ENCODE data around the gene KRTAP12-2.
"Not testable (repeated sequence)": the region's sequence is repeated elsewhere in the genome, so short reads cannot be mapped to it uniquely, and the experiment has no call there.

Gene KRTAP12-2

GRCh38 chr21:44632067-44632466 lies 34.7 kb downstream of the KRTAP12-2 start:
- TF ChIP-seq SETDB1 (IDR thresholded peaks at IDR 0.05; ENCODE audit: insufficient read length, low read length) (peak; percentile 73), ZNF239 (tag by site-specific recombination; IDR thresholded peaks at IDR 0.05) (no peak)
- ChIA-PET POLR2A (no interaction called here), CTCF (no interaction called here)

DNA sequence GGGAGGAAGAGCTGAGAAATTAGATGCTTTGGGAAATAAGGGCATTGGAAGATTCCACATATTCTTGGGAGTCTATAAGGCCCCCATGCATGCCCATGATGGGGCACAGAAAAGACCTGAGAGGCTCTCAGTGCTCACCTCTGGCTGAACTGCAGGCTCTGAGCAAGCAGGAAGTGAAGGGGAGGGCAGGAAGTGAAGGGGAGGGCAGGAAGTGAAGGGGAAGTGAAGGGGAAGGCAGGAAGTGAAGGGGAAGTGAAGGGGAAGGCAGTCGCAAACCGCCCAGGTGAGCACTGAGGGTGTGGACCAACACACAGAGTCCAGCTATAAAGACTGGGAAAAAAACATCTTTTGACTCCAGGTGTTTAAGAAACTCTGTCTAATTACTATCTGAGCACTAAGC lies 36.3 kb downstream of the KRTAP12-2 start:
- no peak overlapping the region for H3K4me3 ChIP-seq (ENCODE audit: low read depth, low read length)
- CTCF ChIA-PET = no interaction called here

More at GRCh38 chr21:44632067-44632466, 34.7 kb downstream of the KRTAP12-2 start:
- H3K27ac ChIP-seq (ENCODE audit: extremely low read depth, low read depth, low read length) = no peak overlapping the region
- no peaks in the 10 kb centered on the region for H3K9me3 ChIP-seq (ENCODE audit: control insufficient read depth, insufficient read depth, low read depth, low read length)
- H3K4me1 ChIP-seq (ENCODE audit: control insufficient read depth, insufficient read depth, low read length) = no peaks in the 10 kb centered on the region
- no peaks in the 10 kb centered on the region for H3K36me3 ChIP-seq (ENCODE audit: control insufficient read depth in 2 of 2, insufficient read depth in 1 of 2, low read length in 2 of 2)
- no peak overlapping the region for H3K4me3 ChIP-seq (ENCODE audit: low read depth, low read length)

GRCh38 chr21:44628707-44629391 lies 37.9 kb downstream of the KRTAP12-2 start:
- H3K27ac ChIP-seq (ENCODE audit: extremely low read depth, low read depth, low read length) = no peak overlapping the region
- H3K36me3 ChIP-seq (ENCODE audit: control insufficient read depth in 2 of 2, insufficient read depth in 1 of 2, low read length in 2 of 2) = no peaks in the 10 kb centered on the region
- H3K9me3 ChIP-seq (ENCODE audit: control insufficient read depth, insufficient read depth, low read depth, low read length) = no peaks in the 10 kb centered on the region
- no peak overlapping the region for H3K4me3 ChIP-seq (ENCODE audit: low read depth, low read length)
- no peak for TF ChIP-seq ZNF660 (tag by site-specific recombination; IDR thresholded peaks at IDR 0.05)
- TF ChIP-seq ELK4 (IDR thresholded peaks at IDR 0.05; ENCODE audit: borderline replicate concordance, low read depth, low read length) = no peak
- TF ChIP-seq ZNF114 (tag by site-specific recombination; IDR thresholded peaks at IDR 0.05) = no peak
- no peak for TF ChIP-seq ZFP69B (tag by site-specific recombination; IDR thresholded peaks at IDR 0.05)
- TF ChIP-seq, protein P1, sequence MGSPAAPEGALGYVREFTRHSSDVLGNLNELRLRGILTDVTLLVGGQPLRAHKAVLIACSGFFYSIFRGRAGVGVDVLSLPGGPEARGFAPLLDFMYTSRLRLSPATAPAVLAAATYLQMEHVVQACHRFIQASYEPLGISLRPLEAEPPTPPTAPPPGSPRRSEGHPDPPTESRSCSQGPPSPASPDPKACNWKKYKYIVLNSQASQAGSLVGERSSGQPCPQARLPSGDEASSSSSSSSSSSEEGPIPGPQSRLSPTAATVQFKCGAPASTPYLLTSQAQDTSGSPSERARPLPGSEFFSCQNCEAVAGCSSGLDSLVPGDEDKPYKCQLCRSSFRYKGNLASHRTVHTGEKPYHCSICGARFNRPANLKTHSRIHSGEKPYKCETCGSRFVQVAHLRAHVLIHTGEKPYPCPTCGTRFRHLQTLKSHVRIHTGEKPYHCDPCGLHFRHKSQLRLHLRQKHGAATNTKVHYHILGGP (tag by site-specific recombination; IDR thresholded peaks at IDR 0.05) = no peak
- no peak for TF ChIP-seq ZNF426 (tag by site-specific recombination; IDR thresholded peaks at IDR 0.05)
- H3K4me1 ChIP-seq (ENCODE audit: control insufficient read depth, insufficient read depth, low read length) = no peaks in the 10 kb centered on the region
- POLR2A ChIA-PET = no interaction called here
- CTCF ChIA-PET = no interaction called here

More for the DNA sequence above, 36.3 kb downstream of the KRTAP12-2 start:
- no peaks in the 10 kb centered on the region for H3K4me1 ChIP-seq (ENCODE audit: control insufficient read depth, insufficient read depth, low read length)
- no peaks in the 10 kb centered on the region for H3K9me3 ChIP-seq (ENCODE audit: control insufficient read depth, insufficient read depth, low read depth, low read length)
- H3K27ac ChIP-seq (ENCODE audit: extremely low read depth, low read depth, low read length) = no peak overlapping the region
- no peak for TF ChIP-seq SP2 (tag by site-specific recombination; IDR thresholded peaks at IDR 0.05)
- TF ChIP-seq ZNF2 (tag by site-specific recombination; IDR thresholded peaks at IDR 0.05) = no peak
- TF ChIP-seq ZNF544 (tag by site-specific recombination; IDR thresholded peaks at IDR 0.05) = no peak
- TF ChIP-seq ZNF660 (tag by site-specific recombination; IDR thresholded peaks at IDR 0.05) = no peak
- TF ChIP-seq ZNF707 (tag by site-specific recombination; IDR thresholded peaks at IDR 0.05) = no peak
- no peak for TF ChIP-seq ZNF354C (tag by site-specific recombination; IDR thresholded peaks at IDR 0.05; ENCODE audit: borderline replicate concordance, low read depth)
- no peak for TF ChIP-seq ZNF335 (tag by site-specific recombination; conservative IDR thresholded peaks at IDR 0.05)
- no peak for TF ChIP-seq ZSCAN23 (tag by site-specific recombination; IDR thresholded peaks at IDR 0.05)
- TF ChIP-seq PRDM6 (tag by site-specific recombination; IDR thresholded peaks at IDR 0.05) = no peak
- TF ChIP-seq ZNF561 (tag by site-specific recombination; IDR thresholded peaks at IDR 0.05; ENCODE audit: borderline replicate concordance) = no peak
- TF ChIP-seq ZNF239 (tag by site-specific recombination; IDR thresholded peaks at IDR 0.05) = no peak
- TF ChIP-seq ZNF600 (tag by site-specific recombination; IDR thresholded peaks at IDR 0.05) = no peak
- no peak for TF ChIP-seq ZFP37 (tag by site-specific recombination; IDR thresholded peaks at IDR 0.05)
- no peak for TF ChIP-seq ZNF701 (tag by site-specific recombination; IDR thresholded peaks at IDR 0.05)
- TF ChIP-seq MEIS1 (CRISPR knock-in tag; IDR thresholded peaks at IDR 0.05; ENCODE audit: borderline replicate concordance) = no peak
- no peak for TF ChIP-seq ZNF791 (tag by site-specific recombination; IDR thresholded peaks at IDR 0.05)
- TF ChIP-seq ZNF416 (tag by site-specific recombination; IDR thresholded peaks at IDR 0.05) = no peak
- TF ChIP-seq ZNF221 (tag by site-specific recombination; IDR thresholded peaks at IDR 0.05; ENCODE audit: borderline replicate concordance) = no peak
- no peak for TF ChIP-seq ZSCAN30 (tag by site-specific recombination; IDR thresholded peaks at IDR 0.05)
- no peak for TF ChIP-seq ZFP41 (tag by site-specific recombination; IDR thresholded peaks at IDR 0.05; ENCODE audit: borderline replicate concordance)
- H3K36me3 ChIP-seq (ENCODE audit: control insufficient read depth in 2 of 2, insufficient read depth in 1 of 2, low read length in 2 of 2) = no peaks in the 10 kb centered on the region
- POLR2A ChIA-PET = no interaction called here

GRCh38 chr21:44627831-44628233 lies 38.9 kb downstream of the KRTAP12-2 start:
- POLR2A ChIA-PET; CTCF ChIA-PET; H3K36me3 ChIP-seq (ENCODE audit: control insufficient read depth in 2 of 2, insufficient read depth in 1 of 2, low read length in 2 of 2); H3K4me1 ChIP-seq (ENCODE audit: control insufficient read depth, insufficient read depth, low read length); H3K27ac ChIP-seq (ENCODE audit: extremely low read depth, low read depth, low read length); H3K4me3 ChIP-seq (ENCODE audit: low read depth, low read length); H3K9me3 ChIP-seq (ENCODE audit: control insufficient read depth, insufficient read depth, low read depth, low read length): not testable (repeated sequence)
